WERI-Rb-1 (cell line): ENCODE measurements around the gene FUCA1.

Experiments used
- DNase-seq: peaks from one replicate; pipeline ENCODE4 v3.0.0-alpha.2; 2020
- H3K27ac ChIP-seq: fragments of 250-450 bp; sonication (Bioruptor Pico); 2 replicates; pipeline ENCODE4 v1.5.1; 2020; ENCODE audit warnings: mild to moderate bottlenecking, moderate library complexity
- H3K27me3 ChIP-seq: fragments of 250-450 bp; sonication (Bioruptor Pico); 2 replicates; pipeline ENCODE4 v1.5.1; 2021; ENCODE audit warnings: mild to moderate bottlenecking, low read depth, moderate library complexity; ENCODE audit not compliant: insufficient read depth, severe bottlenecking
- H3K36me3 ChIP-seq: fragments of 250-450 bp; sonication (Bioruptor Pico); 2 replicates; pipeline ENCODE4 v1.5.1; 2020; ENCODE audit warnings: mild to moderate bottlenecking, moderate library complexity
- H3K4me3 ChIP-seq: 2 replicates; pipeline ENCODE4 v1.5.1; 2011; ENCODE audit warnings: low read depth, mild to moderate bottlenecking, control low read depth, low read length
- H3K9me3 ChIP-seq: fragments of 250-450 bp; sonication (Bioruptor Pico); 2 replicates; pipeline ENCODE4 v1.5.1; 2021; ENCODE audit warnings: mild to moderate bottlenecking, moderate library complexity; ENCODE audit not compliant: severe bottlenecking
- TF ChIP-seq, protein P1 (sequence below): IDR thresholded peaks from 2 replicates; pipeline ENCODE4 v1.5.1; 2011; ENCODE audit warnings: low read depth, mild to moderate bottlenecking, control low read depth, inconsistent platforms, low read length

The FUCA1 gene

DNA sequence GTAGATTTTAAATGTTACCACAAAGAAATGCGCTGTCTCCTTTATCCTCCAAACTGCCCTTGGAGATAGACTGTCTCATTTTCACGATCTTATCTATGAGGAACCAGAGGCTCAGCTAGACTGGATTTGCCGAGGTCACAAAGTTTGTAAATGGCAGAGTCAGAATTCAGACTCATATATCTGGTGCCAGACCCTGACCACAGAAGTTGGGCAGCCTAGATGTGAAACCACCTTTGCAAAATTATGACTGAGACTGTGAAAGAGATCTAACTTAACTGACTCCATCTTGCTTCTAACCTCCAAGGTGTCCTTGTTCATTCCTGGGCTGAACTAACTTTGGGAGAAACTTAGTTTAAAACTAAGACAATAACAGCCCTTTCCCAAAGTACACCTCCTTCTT is 31.0 kb upstream of the FUCA1 start:
- H3K9me3 ChIP-seq = no peaks in the 10 kb centered on the region
- no peaks in the 10 kb centered on the region for H3K27me3 ChIP-seq
- no peak for DNase-seq
- H3K27ac ChIP-seq = no peak overlapping the region
- TF ChIP-seq, protein P1, sequence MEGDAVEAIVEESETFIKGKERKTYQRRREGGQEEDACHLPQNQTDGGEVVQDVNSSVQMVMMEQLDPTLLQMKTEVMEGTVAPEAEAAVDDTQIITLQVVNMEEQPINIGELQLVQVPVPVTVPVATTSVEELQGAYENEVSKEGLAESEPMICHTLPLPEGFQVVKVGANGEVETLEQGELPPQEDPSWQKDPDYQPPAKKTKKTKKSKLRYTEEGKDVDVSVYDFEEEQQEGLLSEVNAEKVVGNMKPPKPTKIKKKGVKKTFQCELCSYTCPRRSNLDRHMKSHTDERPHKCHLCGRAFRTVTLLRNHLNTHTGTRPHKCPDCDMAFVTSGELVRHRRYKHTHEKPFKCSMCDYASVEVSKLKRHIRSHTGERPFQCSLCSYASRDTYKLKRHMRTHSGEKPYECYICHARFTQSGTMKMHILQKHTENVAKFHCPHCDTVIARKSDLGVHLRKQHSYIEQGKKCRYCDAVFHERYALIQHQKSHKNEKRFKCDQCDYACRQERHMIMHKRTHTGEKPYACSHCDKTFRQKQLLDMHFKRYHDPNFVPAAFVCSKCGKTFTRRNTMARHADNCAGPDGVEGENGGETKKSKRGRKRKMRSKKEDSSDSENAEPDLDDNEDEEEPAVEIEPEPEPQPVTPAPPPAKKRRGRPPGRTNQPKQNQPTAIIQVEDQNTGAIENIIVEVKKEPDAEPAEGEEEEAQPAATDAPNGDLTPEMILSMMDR = no peak
- H3K36me3 ChIP-seq = no peaks in the 10 kb centered on the region
- H3K4me3 ChIP-seq = no peak overlapping the region

DNA sequence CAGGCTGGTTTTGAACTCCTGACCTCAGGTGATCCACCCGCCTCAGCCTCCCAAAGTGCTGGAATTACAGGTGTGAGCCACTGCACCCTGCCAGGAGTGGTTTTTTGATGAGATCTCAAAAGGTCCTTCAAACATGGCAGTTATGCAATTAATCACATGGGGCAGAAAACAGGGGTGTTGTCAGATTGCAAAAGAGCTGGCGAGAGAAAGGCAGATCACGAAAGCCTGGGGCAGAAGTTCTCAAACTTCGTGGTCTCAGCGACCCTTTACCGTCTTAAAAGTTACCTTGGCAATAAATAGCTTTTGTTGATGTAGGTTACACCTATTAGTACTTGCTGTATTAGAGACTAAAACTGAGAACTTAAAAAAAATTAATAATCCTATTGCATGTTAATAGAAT is 29.0 kb upstream of the FUCA1 start:
- Histone ChIP-seq H3K4me3 (no peak overlapping the region), H3K9me3 (no peaks in the 10 kb centered on the region), H3K27me3 (no peaks in the 10 kb centered on the region), H3K27ac (no peak overlapping the region), H3K36me3 (no peaks in the 10 kb centered on the region)
- TF ChIP-seq, protein P1 = no peak
- no peak for DNase-seq

DNA sequence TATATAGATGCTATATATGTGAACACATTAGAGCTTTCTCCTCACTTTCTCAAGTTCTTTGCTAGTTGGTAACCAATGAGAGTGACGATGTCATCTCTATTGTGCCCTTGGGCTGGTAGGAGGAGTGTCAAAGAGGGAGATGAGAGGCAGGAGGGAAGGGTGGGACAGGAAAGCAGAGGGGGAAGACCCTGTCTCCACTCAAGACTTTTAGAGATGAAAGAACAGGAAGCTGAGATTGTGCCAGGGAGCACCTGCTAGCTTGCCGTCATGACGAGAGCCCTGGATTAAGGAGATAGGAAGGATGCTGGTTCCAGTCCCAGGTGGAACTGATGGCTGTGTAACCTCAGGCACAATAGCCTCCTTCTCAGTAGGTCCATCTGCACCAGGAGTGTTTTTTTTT is 28.4 kb upstream of the FUCA1 start:
- DNase-seq = no peak
- Histone ChIP-seq H3K9me3 (no peaks in the 10 kb centered on the region), H3K4me3 (no peak overlapping the region), H3K36me3 (no peaks in the 10 kb centered on the region), H3K27ac (no peak overlapping the region), H3K27me3 (no peaks in the 10 kb centered on the region)
- TF ChIP-seq, protein P1 = no peak

DNA sequence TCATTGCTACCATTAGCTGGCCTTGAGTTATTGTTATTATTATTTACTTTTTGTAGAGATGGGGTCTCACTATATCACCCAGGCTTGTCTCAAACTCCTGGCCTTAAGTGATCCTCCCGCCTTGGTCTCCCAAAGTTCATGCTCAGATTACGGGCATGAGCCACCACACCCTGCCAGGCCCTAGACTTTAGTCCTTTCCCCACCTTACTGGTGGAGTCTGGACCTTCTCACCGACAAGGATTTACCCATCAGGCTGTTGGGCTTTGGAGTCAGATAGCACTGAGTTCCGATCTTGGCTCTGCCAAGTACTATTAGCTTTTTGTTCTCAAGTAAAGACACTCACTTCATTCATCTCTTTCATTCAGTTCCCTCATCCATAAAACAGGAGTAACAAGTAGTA is 27.9 kb upstream of the FUCA1 start:
- Histone ChIP-seq H3K27ac (no peak overlapping the region), H3K9me3 (no peaks in the 10 kb centered on the region), H3K36me3 (no peaks in the 10 kb centered on the region), H3K27me3 (no peaks in the 10 kb centered on the region), H3K4me3 (no peak overlapping the region)
- TF ChIP-seq, protein P1 = no peak
- no peak for DNase-seq

DNA sequence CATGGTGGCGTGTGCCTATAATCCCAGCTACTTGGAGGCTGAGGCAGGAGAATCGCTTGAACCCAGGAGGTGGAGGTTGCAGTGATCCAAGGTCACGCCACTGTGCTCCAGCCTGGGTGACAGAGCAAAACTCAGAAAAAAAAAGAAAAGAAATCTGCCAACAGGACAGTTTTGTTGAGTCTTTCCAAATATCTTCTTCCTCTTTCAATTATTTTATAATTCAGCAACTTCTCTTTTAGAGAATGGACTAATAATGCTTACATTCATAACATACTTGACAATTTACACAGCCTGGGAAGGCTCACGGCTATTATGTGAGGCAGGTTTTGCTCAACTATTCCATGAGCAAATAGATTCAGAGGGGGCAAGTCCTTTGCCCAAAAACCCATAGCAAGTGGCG is 27.0 kb upstream of the FUCA1 start:
- DNase-seq = no peak
- no peak overlapping the region for H3K4me3 ChIP-seq
- no peaks in the 10 kb centered on the region for H3K9me3 ChIP-seq
- H3K36me3 ChIP-seq = no peaks in the 10 kb centered on the region
- no peak overlapping the region for H3K27ac ChIP-seq
- TF ChIP-seq, protein P1 = no peak
- H3K27me3 ChIP-seq = no peaks in the 10 kb centered on the region

DNA sequence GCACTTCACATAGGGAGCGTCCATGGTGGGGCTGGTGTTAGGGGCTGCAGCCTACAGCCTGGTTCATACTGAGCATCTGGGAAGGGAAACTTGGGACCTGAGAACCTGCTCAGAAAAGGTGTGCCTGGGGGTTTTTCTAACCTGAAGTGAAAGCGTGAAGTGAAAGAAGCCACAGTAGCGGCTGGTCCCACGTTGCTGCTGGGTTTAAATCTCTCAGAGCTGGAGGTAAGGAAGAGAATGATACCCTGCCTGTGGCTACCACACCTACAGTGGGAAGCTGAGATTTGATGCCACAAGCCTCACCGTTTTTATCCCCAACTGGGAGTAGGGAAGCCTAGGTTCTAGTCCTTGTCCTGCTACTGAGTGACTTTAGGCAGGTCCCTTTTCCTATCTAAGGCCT is 21.0 kb upstream of the FUCA1 start:
- Histone ChIP-seq H3K27me3 (no peaks in the 10 kb centered on the region), H3K36me3 (no peaks in the 10 kb centered on the region), H3K27ac (no peak overlapping the region), H3K4me3 (no peak overlapping the region), H3K9me3 (no peaks in the 10 kb centered on the region)
- TF ChIP-seq, protein P1 = no peak
- no peak for DNase-seq
